ENCODE results near the gene INPP5J.

Gene INPP5J

GRCh38 chr22:31082606-31083376 lies 40.0 kb upstream of the INPP5J start:
- peak overlapping the region; percentile 76 to 98 for H3K4me3 ChIP-seq (ENCODE audit: low read depth in 1 of 2, low read length in 2 of 2)
- H3K27ac ChIP-seq (ENCODE audit: low read length) = peak overlapping the region; percentile 97
- H3K27me3 ChIP-seq (ENCODE audit: low read depth, low read length) = no peaks in the 10 kb centered on the region
- H3K4me1 ChIP-seq (ENCODE audit: control insufficient read depth in 1 of 2, insufficient read depth in 2 of 2, low read length in 2 of 2) = peaks cover 29 to 58% of the 10 kb centered on the region in 2 donors
- H3K9me3 ChIP-seq (ENCODE audit: control insufficient read depth in 1 of 2, low read length in 2 of 2) = no peaks in the 10 kb centered on the region
- H3K36me3 ChIP-seq (ENCODE audit: control insufficient read depth in 1 of 2, insufficient read depth in 2 of 2, low read length in 2 of 2) = peaks cover 10 to 13% of the 10 kb centered on the region in 2 donors

DNA sequence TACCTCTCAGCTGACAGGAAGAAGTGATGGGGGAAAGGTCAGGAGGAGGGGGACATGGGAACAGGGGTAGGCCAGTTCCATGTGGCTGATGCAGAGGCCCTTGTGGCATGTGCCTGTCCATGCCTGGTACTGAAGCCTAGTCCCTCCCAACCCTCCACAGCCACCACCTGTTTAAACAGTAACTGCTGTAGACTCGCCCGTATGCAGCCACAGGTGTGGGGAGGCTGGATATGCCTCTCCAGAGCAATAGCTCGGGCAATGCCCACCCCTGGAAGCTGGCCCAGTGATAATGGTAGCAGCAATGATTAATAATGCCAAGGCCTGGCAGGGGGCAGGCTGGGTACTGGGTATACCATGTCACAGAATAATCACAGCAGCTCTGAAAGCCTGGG lies 39.4 kb upstream of the INPP5J start:
- Histone ChIP-seq H3K27me3 (ENCODE audit: low read depth, low read length) (no peaks in the 10 kb centered on the region), H3K27ac (ENCODE audit: low read length) (peak overlapping the region; percentile 97), H3K36me3 (ENCODE audit: control insufficient read depth in 1 of 2, insufficient read depth in 2 of 2, low read length in 2 of 2) (peaks cover 15 to 19% of the 10 kb centered on the region in 2 donors), H3K4me1 (ENCODE audit: control insufficient read depth in 1 of 2, insufficient read depth in 2 of 2, low read length in 2 of 2) (peaks cover 29 to 63% of the 10 kb centered on the region in 2 donors), H3K9me3 (ENCODE audit: control insufficient read depth in 1 of 2, low read length in 2 of 2) (no peaks in the 10 kb centered on the region), H3K4me3 (ENCODE audit: low read depth in 1 of 2, low read length in 2 of 2) (peak overlapping the region; percentile 76 to 98)

GRCh38 chr22:31083923-31084810 lies 38.6 kb upstream of the INPP5J start:
- peak overlapping the region; percentile 97 for H3K27ac ChIP-seq (ENCODE audit: low read length)
- peaks cover 20 to 24% of the 10 kb centered on the region in 2 donors for H3K36me3 ChIP-seq (ENCODE audit: control insufficient read depth in 1 of 2, insufficient read depth in 2 of 2, low read length in 2 of 2)
- H3K4me3 ChIP-seq (ENCODE audit: low read depth in 1 of 2, low read length in 2 of 2) = peak overlapping the region; percentile 76 to 98
- peaks cover 29 to 70% of the 10 kb centered on the region in 2 donors for H3K4me1 ChIP-seq (ENCODE audit: control insufficient read depth in 1 of 2, insufficient read depth in 2 of 2, low read length in 2 of 2)
- no peaks in the 10 kb centered on the region for H3K27me3 ChIP-seq (ENCODE audit: low read depth, low read length)
- no peaks in the 10 kb centered on the region for H3K9me3 ChIP-seq (ENCODE audit: control insufficient read depth in 1 of 2, low read length in 2 of 2)

- Histone ChIP-seq H3K4me3 (ENCODE audit: low read depth in 1 of 2, low read length in 2 of 2) (peak overlapping the region; percentile 76 to 98), H3K4me1 (ENCODE audit: control insufficient read depth in 1 of 2, insufficient read depth in 2 of 2, low read length in 2 of 2) (peaks cover 29 to 73% of the 10 kb centered on the region in 2 donors), H3K27ac (ENCODE audit: low read length) (peak overlapping the region; percentile 97), H3K9me3 (ENCODE audit: control insufficient read depth in 1 of 2, low read length in 2 of 2) (no peaks in the 10 kb centered on the region), H3K27me3 (ENCODE audit: low read depth, low read length) (no peaks in the 10 kb centered on the region), H3K36me3 (ENCODE audit: control insufficient read depth in 1 of 2, insufficient read depth in 2 of 2, low read length in 2 of 2) (peaks cover 24 to 28% of the 10 kb centered on the region in 2 donors)
Observed at GRCh38 chr22:31084811-31085492, 37.8 kb upstream of the INPP5J start.

DNA sequence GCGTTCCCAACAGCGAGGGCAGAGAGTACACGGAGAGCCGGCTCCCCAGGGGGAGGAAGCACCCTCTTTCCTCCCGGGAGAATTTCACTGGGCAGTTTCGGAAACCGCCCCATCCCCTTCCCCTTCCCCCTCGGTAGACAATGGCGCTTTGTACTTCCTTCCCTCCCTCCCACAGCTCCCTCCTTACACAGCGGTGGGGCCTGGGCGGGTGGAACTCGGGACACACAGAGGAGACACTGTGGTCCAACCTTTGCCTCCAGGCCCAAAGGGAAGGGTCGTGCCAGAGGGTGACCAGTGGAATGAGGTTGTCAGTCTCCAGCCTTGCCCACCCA lies 37.3 kb upstream of the INPP5J start:
- Histone ChIP-seq H3K9me3 (ENCODE audit: control insufficient read depth in 1 of 2, low read length in 2 of 2) (no peaks in the 10 kb centered on the region), H3K4me1 (ENCODE audit: control insufficient read depth in 1 of 2, insufficient read depth in 2 of 2, low read length in 2 of 2) (peaks cover 24 to 69% of the 10 kb centered on the region in 2 donors), H3K27ac (ENCODE audit: low read length) (peak overlapping the region; percentile 88), H3K27me3 (ENCODE audit: low read depth, low read length) (no peaks in the 10 kb centered on the region), H3K4me3 (ENCODE audit: low read depth in 1 of 2, low read length in 2 of 2) (peak overlapping the region; percentile 76 to 98), H3K36me3 (ENCODE audit: control insufficient read depth in 1 of 2, insufficient read depth in 2 of 2, low read length in 2 of 2) (peaks cover 24 to 28% of the 10 kb centered on the region in 2 donors)

DNA sequence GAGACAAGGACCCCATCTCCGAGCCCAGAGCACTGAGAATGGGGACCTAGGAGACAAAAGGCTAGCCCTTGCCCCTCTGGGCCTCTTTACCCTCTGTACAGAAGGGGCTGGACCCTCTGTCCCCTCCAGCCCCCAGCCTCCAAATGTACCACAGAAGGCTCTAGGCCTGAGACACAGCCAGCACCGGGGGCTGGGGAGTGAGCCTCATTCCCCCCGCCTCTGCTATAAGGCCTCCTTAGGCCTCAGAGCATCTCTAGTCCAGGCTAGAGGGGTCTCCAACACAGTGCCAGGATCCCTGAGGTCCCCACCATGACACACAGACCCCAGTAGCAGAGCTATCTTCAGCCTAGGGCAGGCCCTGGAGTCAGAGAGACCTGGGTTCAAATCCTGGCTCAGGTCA lies 36.8 kb upstream of the INPP5J start:
- peaks cover 25 to 28% of the 10 kb centered on the region in 2 donors for H3K36me3 ChIP-seq (ENCODE audit: control insufficient read depth in 1 of 2, insufficient read depth in 2 of 2, low read length in 2 of 2)

DNA sequence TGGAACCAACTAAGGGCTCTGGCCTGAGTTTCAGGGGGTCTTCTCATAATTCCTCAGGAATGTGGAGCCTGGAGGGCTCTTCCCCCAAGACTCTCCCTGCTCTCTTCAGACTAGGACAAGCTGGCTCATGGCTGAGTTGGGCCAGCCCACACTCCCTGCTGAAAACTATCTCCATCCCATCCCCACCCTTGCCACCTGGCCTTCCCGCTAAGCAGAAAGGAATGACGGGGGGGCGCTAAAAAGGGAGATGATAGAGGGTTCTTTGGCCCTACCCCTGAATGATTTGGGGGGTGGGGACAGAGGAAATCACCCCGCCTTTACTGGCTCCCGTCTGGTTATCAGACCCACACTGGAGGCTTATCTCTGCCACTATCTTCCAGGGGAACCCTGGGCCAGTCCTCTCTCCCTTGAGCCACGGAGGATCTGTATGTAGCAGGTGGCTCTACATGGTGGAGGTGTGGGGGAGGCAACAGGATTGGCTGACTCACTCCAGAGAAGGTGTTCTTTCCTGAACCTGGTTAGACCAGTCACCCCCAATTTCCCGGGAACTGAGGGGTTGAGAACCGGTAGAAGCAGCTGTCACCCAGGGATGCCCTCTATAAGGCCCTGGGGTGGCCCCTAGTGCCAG lies 35.9 kb upstream of the INPP5J start:
- H3K36me3 ChIP-seq (ENCODE audit: control insufficient read depth in 1 of 2, insufficient read depth in 2 of 2, low read length in 2 of 2) = peaks cover 33 to 34% of the 10 kb centered on the region in 2 donors
- peak overlapping the region in 1 of 2 donors; percentile 77 for H3K4me3 ChIP-seq (ENCODE audit: low read depth in 1 of 2, low read length in 2 of 2)
- H3K27ac ChIP-seq (ENCODE audit: low read length) = peak overlapping the region; percentile 88
- H3K27me3 ChIP-seq (ENCODE audit: low read depth, low read length) = no peaks in the 10 kb centered on the region
- peaks cover 24 to 65% of the 10 kb centered on the region in 2 donors for H3K4me1 ChIP-seq (ENCODE audit: control insufficient read depth in 1 of 2, insufficient read depth in 2 of 2, low read length in 2 of 2)
- no peaks in the 10 kb centered on the region for H3K9me3 ChIP-seq (ENCODE audit: control insufficient read depth in 1 of 2, low read length in 2 of 2)

More for the DNA sequence above, 36.8 kb upstream of the INPP5J start:
- H3K4me1 ChIP-seq (ENCODE audit: control insufficient read depth in 1 of 2, insufficient read depth in 2 of 2, low read length in 2 of 2) = peaks cover 24 to 65% of the 10 kb centered on the region in 2 donors
- H3K9me3 ChIP-seq (ENCODE audit: control insufficient read depth in 1 of 2, low read length in 2 of 2) = no peaks in the 10 kb centered on the region
- H3K27ac ChIP-seq (ENCODE audit: low read length) = peak overlapping the region; percentile 88
- H3K27me3 ChIP-seq (ENCODE audit: low read depth, low read length) = no peaks in the 10 kb centered on the region
- H3K4me3 ChIP-seq (ENCODE audit: low read depth in 1 of 2, low read length in 2 of 2) = peak overlapping the region; percentile 76 to 98

- H3K9me3 ChIP-seq (ENCODE audit: control insufficient read depth in 1 of 2, low read length in 2 of 2) = no peaks in the 10 kb centered on the region
- H3K27me3 ChIP-seq (ENCODE audit: low read depth, low read length) = no peaks in the 10 kb centered on the region
- H3K36me3 ChIP-seq (ENCODE audit: control insufficient read depth in 1 of 2, insufficient read depth in 2 of 2, low read length in 2 of 2) = peaks cover 42% of the 10 kb centered on the region in 2 donors
- peak overlapping the region; percentile 88 for H3K27ac ChIP-seq (ENCODE audit: low read length)
- H3K4me3 ChIP-seq (ENCODE audit: low read depth in 1 of 2, low read length in 2 of 2) = peak overlapping the region in 1 of 2 donors; percentile 77
- peaks cover 18 to 60% of the 10 kb centered on the region in 2 donors for H3K4me1 ChIP-seq (ENCODE audit: control insufficient read depth in 1 of 2, insufficient read depth in 2 of 2, low read length in 2 of 2)
Observed at GRCh38 chr22:31087744-31088215, 35.0 kb upstream of the INPP5J start.

- Histone ChIP-seq H3K9me3 (ENCODE audit: control insufficient read depth in 1 of 2, low read length in 2 of 2) (no peaks in the 10 kb centered on the region), H3K36me3 (ENCODE audit: control insufficient read depth in 1 of 2, insufficient read depth in 2 of 2, low read length in 2 of 2) (peaks cover 44 to 47% of the 10 kb centered on the region in 2 donors), H3K4me1 (ENCODE audit: control insufficient read depth in 1 of 2, insufficient read depth in 2 of 2, low read length in 2 of 2) (peaks cover 14 to 60% of the 10 kb centered on the region in 2 donors), H3K27ac (ENCODE audit: low read length) (no peak overlapping the region), H3K27me3 (ENCODE audit: low read depth, low read length) (no peaks in the 10 kb centered on the region), H3K4me3 (ENCODE audit: low read depth in 1 of 2, low read length in 2 of 2) (peak overlapping the region in 1 of 2 donors; percentile 77)
Observed at GRCh38 chr22:31088233-31088986, 34.4 kb upstream of the INPP5J start.
